ENCODE data around the gene VTI1A.
"Not testable (repeated sequence)": the region's sequence is repeated elsewhere in the genome, so short reads cannot be mapped to it uniquely, and the experiment has no call there.

VTI1A gene

DNA sequence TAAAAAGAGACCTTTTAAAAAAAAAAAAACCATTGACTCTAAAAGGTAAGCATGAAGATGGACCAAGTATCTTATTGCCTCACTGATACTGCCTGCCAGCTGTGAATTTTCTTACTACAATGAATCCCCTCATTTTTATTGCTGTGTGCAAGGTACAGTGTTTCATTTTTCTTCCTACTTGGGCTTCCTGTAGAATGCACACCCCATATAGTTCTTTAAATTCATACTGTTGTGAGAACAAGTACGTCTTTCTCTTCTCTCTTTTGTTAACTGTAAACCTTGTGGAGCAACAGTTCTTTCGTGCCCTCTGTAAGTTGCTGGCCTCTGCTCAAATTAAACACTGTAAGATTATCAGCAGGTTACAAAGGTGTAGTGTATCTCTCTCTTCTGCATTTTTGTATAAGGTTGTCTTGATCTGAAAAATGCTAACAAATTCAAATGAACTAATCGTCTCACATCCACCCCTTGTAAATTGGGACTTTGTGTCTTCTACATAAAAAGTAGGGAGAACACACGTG is 105.6 kb downstream of the VTI1A start:
- DNase-seq = no peak

DNA sequence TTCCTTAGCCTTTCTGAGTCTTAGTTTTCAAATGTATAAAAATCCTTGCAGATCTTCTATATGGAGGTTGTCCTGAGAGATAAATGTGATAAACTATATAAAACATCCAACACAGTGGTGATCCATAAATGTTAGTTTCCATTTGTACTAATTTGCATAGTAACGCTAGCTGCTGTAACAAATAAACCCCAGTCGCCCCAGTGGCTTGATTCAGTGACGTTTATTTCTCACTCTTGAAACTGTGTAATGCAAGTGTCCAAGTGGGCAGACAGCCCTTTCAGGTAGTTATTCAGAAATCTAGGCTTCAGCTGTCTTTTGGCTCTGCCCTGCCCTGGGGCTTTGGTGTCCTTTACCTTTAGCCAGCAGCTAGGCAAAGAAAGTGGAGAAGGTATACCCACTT is 106.3 kb downstream of the VTI1A start:
- no peak for DNase-seq

DNA sequence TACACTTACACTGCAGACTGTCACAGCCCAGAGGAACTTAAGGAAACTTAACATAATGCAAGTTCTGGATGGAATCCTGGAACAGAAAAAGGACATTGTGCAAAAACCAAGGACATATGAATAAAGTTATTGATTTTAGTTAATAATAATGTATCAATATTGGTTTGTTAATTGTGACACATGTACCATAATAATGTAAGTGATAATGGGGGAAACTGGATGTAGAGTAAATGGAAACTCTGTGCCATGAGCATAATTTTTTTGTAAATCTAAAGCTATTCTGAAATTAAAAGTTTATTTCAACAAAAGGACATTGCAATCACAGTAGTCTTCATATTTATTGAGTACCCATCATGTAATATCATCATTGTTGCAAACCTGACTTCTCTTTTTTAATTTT is 107.2 kb downstream of the VTI1A start:
- DNase-seq = no peak

DNA sequence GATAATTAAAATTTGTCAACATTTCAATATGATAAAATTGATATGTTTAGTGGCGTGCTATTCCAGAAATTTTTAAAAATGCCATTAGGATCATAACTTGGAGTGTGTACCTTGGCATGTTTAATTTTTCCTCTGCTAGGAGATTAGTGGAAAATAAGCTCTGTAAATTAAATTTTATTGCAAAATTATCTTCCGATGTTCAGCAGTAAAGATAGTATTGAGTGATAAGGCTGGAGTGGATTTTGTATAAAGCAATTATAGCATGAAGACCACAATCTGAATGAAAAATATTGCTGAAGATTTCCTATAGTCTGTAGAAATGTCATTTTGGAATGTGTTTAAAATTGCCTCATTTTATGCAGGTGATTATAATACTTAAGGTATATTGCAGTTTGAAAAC is 110.2 kb downstream of the VTI1A start:
- no peak for DNase-seq

DNA sequence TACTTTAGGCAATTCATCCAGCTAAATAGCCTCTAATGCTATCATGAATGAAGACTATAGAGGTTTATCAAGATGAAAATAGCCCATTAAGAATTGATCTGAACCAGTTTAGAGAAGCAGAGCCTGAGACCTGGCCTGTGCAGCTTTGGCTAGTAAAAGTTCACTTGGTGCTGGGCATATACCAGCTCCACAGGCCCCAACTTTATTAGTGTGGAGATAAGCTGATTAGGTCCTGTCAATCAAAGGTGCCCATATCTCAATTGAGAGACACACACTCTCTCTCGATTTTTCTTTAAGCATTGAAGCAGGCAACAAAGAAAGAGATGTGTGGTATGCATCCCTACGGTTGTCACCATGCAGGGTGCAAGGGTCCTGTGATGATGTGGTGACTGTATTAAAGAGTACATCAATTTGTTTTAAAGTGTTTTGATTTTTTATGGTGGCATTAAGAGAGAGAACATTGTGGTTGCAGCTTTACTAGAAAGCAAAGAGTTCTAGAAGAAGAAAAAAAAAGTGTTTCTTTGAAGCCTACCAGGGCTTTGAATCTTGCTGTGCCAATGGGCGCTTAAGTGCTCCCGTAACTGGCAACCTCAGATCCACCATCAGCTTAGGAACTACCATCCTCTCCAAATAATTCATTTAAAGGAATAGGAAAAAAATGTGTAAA is 111.6 kb downstream of the VTI1A start:
- no peak for DNase-seq

DNA sequence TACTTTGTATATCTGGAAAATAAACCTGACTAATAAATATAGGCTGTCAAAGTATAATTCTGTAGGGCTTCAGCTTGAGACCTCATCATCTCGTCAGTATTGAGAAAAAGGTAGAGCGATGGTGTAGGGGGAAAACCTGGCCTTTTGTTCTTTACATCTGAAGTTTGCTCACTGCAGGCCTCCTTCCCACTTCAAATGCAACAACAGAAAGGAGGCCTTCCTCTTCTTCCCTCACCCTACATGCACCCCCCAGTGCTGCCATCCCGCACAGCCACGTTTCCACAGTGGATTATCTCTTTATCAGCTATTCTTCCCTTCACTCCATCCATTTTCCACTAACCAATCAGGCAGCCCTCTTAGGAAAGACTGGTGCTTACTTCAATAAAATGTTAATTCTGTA is 112.3 kb downstream of the VTI1A start:
- no peak for DNase-seq

DNA sequence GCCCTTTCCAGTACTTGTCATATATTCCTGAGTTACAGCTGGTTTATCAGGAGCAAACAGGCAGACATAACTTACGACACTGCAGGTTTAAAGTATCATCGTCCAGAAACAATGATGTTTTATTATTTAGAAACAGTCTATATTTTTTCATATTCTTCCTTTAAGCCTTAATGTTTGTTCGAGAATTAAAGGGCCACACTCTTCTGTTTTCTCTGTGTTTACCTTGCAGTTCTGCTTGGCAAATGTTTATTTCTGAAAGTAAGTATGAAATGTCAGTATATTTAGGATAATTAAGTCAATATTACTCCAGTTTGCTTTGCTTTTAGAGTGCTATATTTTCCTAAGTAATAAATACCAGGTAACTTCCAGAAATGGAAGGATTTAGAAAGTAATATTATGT is 115.1 kb downstream of the VTI1A start:
- DNase-seq = no peak

DNA sequence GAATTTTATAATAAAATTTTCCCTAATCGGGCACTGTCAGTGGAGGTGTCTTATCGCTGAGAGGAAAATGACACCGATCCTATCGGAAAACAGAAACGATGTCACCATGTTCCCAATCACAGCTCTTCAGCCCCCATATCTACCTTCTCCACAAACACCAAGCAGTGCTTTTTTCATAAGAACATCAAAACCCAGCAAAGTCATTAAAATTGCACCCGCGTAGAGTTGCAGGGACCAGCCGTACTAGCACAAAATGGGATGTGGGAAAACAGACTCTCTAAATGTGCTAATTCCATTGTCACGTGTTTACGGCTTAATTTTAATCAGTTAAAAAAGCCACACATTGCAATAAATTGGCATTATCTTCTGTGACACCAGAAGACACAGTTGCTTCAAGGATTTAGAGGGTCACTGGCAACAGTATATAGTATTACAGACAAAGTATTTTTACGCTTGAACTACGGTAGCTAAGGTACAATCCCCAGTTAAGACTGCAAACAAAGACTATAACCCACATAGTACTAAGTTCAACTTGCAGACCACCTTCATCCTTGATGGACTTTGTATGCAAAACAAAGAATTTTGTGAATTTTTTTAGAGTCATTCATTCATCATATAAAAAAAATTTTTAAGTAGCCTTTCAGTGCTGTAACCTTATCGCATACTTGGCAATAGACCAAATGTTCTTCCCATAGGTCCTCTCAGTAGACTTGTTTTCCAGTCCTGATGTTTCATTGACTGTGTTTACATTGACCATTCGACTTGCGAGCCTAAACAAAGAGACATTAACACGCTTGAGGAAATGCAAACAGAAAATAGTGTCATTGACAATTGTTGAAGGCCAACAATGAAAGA is 116.0 kb downstream of the VTI1A start:
- no peak for DNase-seq

DNA sequence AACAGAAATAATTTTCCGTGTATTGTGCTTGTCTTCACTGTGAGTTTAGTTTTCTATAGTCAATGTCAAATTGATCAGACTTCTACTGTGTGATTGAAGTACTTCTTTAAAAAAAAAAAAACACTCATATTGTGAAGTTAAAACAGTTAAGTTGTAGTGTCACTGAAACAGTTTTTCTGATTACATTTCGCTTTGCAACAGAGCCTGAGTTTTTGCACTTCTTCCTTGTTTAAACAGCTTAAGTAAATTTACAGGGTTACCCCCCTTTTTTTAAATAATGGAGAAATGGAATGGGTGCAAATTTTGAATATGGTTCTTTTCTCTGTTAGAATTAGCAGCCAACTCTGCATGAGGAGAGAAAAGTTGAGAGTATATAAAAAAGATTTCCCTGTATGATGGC is 117.3 kb downstream of the VTI1A start:
- no peak for DNase-seq

DNA sequence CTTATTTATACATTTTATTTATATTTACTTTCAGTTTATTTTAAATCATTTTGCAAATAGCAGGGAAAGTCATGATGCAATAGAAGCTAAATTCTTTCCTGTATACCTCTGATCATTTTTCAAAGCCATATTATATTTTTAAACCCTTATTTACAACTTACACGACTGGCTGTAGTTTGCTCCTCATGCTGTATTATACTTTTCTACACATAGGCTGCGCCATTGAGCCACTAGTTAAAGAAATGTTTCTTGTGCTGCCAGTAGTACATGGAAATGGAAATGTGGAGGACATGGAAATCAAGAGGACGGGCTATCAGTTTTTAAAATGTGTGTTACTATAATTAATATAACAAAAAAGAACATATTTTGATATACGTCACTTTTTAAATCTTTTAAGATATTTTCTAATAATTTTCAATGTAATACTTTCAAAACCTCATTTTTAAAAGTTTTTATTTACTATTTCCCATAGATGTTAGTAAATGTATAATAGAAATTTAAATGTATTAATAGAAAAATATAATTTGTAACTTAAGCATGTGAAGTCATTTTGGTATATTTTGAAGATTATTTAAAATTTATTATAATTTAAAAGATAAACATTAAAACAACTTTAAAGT is 118.5 kb downstream of the VTI1A start:
- peak; percentile 19 for DNase-seq

DNA sequence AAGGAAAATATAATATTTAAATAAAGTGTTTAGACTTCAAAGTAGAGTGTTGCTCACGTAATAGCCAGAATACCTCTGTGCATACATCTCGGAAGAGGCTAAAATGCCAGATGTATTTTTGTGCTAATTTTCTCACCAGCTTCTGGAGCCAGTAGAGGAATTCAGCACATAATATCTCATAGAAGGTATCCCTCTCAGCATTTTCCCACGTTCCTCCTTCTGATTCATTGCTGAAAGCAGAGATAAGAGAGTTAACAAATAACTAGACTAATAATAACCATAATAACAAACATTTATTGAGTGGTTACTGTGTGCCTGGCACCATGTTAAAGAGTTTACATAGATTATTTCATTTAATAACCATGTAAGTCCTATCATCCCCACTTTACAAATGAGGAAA is 123.6 kb downstream of the VTI1A start:
- no peak for DNase-seq

DNA sequence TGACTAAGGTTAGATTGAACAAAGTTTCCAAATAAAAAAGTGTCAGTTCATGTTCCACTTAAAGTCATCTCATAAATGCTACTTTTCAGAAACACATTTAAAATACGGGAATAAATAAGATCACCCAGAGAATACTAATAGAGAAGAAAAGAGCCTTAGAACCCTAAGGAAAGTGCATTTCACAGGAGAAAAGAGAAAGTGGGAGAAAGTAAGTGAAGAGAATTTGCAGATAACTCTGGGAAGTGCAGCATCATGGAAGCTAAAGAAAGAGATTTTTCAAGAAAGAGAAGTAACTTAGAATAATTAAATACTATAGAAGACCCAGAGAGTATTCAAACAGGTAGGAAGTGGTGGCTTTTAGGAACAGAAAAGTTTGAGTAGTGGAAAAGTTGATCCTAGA is 132.6 kb downstream of the VTI1A start:
- DNase-seq = no peak

DNA sequence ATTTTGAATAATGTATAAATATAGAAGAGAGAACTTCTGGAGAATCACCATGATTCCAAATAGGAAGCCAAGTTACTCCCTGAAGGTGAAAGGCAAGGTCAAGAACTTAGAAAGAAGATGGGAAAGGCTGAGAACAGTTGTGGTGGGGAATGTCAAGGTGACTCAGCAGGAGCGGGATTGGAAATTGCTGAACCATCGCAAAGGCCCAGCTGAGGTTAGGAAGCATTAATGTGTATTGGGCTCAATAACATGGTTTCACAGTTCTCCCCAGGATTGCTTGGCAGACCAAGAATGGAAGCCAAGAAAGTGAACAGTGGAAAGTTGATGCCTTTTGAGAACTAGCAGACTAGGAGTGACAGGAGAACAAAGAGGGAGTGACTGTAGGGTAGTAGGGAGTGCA is 133.3 kb downstream of the VTI1A start:
- DNase-seq = no peak

DNA sequence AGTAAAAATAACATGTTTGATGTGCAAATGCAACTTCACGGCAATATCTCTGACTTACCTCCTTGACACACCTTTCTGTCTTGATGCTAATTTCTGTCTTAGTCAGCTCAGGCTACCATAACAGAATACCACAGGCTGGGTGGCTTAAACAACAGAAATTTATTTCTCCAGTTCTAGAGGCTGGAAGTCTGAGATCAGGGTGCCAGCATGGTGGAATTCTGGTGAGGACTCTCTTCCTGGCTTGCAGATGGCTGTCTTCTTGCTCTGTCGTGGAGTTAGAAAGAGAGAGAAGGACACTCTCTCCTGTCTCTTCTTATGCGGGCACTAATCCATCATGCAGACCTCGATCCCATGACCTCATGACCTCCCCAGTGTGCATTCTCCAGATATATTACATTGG is 134.9 kb downstream of the VTI1A start:
- DNase-seq = no peak

DNA sequence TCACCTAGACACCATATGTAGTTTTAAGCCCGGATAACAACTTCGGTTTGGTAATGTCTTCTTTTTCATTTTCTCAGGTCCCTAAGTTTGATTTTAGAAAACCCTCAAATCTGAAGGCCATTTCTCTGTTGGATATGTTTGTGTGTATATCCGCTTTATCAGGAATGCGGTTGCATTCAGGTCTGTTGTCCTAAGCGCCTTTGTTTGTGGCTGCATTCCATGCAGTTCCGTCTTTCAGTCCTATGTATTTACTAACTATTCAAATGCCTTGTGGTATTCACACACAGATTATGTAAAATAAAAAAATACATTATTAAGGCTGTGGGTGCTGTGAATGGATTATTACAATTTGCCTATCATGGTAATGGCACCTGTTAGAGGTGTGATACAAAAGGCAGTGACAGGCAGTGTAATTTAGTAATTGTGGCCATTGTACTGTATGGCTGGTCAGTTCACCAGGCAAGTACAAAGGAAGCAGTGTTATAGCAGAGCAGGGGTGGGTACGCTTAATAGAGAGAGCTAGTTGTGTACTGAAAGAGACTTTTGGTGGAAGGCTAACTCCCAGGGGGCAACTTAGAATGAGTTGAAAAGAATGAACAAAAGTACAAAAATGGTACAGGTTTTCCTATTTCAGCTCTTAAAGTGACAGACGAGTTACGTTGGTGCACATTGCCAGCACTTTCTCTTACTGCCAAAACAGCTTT is 136.4 kb downstream of the VTI1A start:
- DNase-seq = no peak

DNA sequence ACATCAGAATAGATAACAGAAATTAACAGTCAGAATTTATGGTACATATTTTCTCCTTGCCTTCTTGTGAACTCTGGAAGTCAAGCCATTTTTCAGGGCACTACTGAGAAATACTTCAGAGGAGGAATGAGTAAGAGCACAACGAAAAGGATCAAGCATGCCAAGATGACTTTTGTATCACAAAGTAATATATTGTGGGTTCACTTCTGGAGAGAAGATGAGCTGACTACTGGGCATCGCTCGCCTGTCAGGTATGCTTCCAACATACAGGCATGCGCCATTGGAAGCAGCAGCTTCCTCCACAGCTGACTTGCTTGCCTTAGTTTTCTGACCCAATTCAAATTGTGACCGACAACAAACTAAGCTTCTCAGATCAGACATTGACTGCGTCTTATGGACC is 137.3 kb downstream of the VTI1A start:
- no peak for DNase-seq

DNA sequence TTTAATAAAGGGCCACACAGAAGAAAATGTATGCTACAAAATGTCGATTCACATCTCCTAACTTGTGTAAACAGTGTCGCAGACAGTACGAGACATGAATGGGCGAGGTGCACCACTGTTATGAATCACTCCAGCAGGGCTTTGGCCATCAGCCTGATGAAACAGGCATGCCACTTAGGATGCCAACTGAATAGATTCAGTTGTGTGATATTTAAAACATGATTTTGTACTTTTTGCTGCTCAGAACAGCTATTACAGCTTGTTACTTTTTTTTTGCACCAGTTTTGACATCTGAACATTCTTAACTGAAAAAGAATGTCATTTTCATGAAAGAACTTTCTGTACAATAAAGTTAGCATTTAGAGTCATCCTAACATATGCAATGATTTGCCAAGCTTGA is 138.1 kb downstream of the VTI1A start:
- DNase-seq = no peak

DNA sequence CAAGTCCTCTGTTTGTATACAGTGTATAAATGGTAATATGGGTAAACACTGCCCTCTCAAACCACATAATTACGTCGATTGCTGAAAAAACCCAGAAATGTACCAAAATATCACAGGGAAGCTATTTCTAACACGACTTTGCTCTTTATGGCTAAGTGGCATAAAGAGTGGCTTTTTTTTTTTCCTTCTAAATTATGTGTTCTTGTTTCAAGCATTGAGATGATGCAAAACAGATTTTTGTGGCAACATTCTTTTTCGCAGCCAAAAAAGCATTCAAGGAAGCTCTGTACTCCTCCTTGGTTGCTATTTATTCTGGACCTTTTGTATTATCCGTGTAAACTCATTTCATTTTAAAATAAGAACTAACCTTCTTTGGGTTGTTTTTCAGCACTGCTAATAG is 138.9 kb downstream of the VTI1A start:
- no peak for DNase-seq

DNA sequence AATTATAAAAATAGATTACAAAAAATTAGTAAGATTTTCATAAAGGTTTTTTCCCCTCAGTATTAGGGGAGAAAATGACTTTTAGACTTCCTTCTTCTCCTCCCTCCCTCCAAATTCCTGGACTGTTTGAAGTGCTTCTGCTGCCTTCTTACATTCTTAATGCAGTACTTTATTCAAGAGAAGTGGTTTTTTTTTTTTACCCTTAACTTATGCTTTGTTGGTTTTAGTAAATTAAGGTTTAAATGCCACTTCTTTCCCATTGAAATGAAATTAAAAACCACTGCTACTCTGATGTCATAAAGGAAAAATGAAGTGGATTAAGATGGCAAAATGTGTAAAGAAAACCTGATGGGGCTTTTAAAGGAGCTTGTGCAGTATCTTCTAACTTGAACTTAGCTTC is 140.7 kb downstream of the VTI1A start:
- no peak for DNase-seq

DNA sequence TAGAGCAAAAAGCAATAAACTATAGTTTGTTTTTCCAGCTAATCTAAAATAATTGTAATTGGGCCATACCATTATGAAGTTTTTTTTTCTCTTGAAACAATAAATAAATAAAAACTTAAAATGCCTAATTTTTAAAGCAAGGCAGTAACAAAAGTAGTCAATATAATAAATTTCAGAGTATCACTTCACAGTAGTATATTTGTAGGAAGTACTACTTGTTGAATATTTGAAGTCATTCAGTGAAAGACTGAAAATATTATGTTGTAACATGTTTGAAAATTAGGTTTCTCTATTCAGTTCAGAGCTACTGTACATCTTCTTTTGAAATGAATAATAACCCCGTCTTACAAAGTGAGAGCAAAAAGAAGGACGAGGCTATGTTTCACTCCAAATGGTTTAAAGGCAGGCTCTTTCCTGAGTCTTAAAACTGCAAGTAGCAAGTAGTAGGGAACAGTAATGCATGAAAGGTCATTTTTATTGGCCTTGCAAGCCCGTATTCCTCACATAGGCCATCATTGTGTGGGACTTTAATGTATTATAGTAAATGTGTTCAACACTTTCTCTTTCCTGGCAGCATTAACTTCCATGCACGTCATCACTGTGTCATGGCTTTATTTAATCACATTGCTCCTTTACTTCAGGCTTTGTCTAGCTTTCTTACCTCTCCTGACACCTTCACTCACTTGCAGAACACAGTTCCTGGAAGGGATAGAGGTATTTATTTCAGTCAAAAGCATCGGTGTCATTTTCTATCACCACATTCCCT is 141.4 kb downstream of the VTI1A start:
- DNase-seq = no peak

DNA sequence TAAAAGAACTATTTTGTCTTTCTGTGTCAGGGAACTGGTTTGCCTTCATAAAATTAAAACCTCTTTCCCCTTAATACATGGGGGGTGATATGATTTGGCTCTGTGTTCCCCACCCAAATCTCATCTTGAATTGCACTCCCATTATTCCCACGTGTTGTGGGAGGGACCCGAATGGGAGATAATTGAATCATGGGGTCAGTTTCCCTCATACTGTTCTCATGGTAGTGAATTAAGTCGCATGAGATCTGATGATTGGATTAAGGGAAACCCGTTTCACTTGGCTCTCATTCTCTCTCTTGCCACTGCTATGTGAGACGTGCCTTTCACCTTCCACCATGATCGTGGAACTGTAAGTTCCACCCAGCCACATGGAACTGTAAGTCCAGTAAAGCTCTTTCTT is 142.1 kb downstream of the VTI1A start:
- no peak for DNase-seq

DNA sequence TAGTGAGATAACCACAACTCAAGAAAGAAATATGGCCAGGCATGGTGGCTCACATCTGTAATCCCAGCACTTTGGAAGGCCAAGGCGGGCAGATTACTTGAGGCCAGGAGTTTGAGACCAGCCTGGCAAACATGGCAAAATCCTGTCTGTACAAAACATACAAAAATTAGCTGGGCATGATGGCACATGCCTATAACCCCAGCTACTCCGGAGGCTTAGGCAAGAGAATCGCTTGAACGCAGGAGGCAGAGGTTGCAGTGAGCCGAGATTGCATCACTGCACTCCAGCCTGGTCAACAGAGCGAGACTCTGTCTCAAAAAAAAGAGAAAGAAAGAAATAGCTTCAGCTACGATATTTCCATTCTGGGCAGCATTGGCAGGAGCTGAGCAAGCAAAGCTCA is 143.8 kb downstream of the VTI1A start:
- DNase-seq = not testable (repeated sequence)

DNA sequence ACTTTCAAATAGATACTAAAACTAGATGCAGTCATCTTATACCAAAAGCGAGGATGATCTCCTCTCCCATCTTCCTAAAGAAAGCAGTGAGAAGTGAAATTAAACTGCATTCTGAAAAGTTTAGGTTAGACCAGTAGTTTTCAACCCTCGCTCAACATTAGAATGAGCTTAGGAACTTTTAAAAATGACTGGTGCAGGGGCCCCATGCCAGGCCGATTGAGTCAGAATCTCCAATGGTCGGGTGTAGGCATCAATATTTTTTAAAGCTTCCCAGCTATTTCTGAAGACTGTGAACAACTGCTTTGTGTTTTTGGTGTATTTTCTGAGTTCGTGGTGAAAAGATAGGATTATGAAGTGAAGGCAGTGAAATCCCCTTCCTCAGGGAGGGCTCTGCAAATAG is 146.0 kb downstream of the VTI1A start:
- no peak for DNase-seq

All from CD4-positive, alpha-beta T cell treated with Interleukin-12 subunit alpha and Interleukin-12 subunit beta, for 1 hour (primary cell).